SK-N-SH (cell line): ENCODE measurements around the gene LSM3. TPM values are rescaled to one million over a fixed set of nuclear protein-coding genes. Genes with fewer than 3 reads are reported as not detected.

Source experiments
- CTCF ChIA-PET: fragments of 300-600, 350-600 bp; formaldehyde crosslinking; extraction: SDS; loops from one replicate; lab custom pipeline; 2021; lab: Yijun Ruan, JAX
- POLR2A ChIA-PET: fragments of 350-600 bp; sonication (Branson Sonifier 250); formaldehyde crosslinking; extraction: SDS; loops from one replicate; lab custom pipeline; 2020; ENCODE audit warnings: antibody characterized with exemption, inconsistent platforms; lab: Yijun Ruan, JAX
- DNase-seq: peaks from one replicate; pipeline ENCODE4 v3.0.0; 2012
- H2AFZ ChIP-seq: fragments of 200-600 bp; sonication (generic); 2 replicates; pipeline ENCODE4 v1.8.1; 2016; ENCODE audit warnings: antibody characterized with exemption, mild to moderate bottlenecking, low read depth
- H3F3A ChIP-seq: fragments of 200-600 bp; sonication (generic); replicated peaks from 2 replicates; pipeline ENCODE3; 2016; ENCODE audit warnings: antibody characterized with exemption, mild to moderate bottlenecking; ENCODE audit not compliant: insufficient read depth
- H3K27ac ChIP-seq, 2 experiments: fragments of 200-500 bp in 1 of 2; fragments of 200-600 bp in 1 of 2; sonication (Bioruptor generic) in 1 of 2; sonication (generic), shearing (Covaris generic) in 1 of 2; 2 replicates each; pipeline versions ENCODE4 v1.5.1 to v1.6.1; 2014 to 2016; ENCODE audit warnings: low read depth in 2 of 2, inconsistent platforms in 1 of 2, low read length in 1 of 2, mild to moderate bottlenecking in 1 of 2, mixed read lengths in 1 of 2
- H3K27me3 ChIP-seq: fragments of 200-600 bp; sonication (generic), shearing (Covaris generic); 2 replicates; pipeline ENCODE4 v1.6.1; 2016; ENCODE audit warnings: mixed run types; ENCODE audit not compliant: insufficient read depth
- H3K36me3 ChIP-seq, 2 experiments: fragments of 200-500 bp in 1 of 2; fragments of 200-600 bp in 1 of 2; sonication (Bioruptor generic) in 1 of 2; sonication (generic) in 1 of 2; replicated peaks in 1 of 2; 2 replicates each; pipeline versions ENCODE3 to v1.5.1; 2014 to 2016; ENCODE audit warnings: low read length in 1 of 2, mild to moderate bottlenecking in 1 of 2; ENCODE audit not compliant: insufficient read depth in 2 of 2, control insufficient read depth in 1 of 2
- H3K4me1 ChIP-seq, 2 experiments: fragments of 200-500 bp in 1 of 2; fragments of 200-600 bp in 1 of 2; sonication (Bioruptor generic) in 1 of 2; sonication (generic), shearing (Covaris generic) in 1 of 2; 2 replicates each; pipeline versions ENCODE4 v1.5.1 to v1.6.1; 2014 to 2016; ENCODE audit warnings: low read depth in 1 of 2, low read length in 1 of 2, mixed run types in 1 of 2; ENCODE audit not compliant: insufficient read depth in 2 of 2, control insufficient read depth in 1 of 2
- H3K4me2 ChIP-seq: fragments of 200-600 bp; sonication (generic), shearing (Covaris generic); 2 replicates; pipeline ENCODE4 v1.6.1; 2017; ENCODE audit warnings: mixed run types
- H3K4me3 ChIP-seq, 2 experiments: fragments of 200-500 bp in 1 of 2; fragments of 200-600 bp in 1 of 2; sonication (Bioruptor generic) in 1 of 2; sonication (generic), shearing (Covaris generic) in 1 of 2; 2 replicates each; pipeline versions ENCODE4 v1.5.1 to v1.8.1; 2014 to 2016; ENCODE audit warnings: low read depth in 2 of 2, inconsistent platforms in 1 of 2, low read length in 1 of 2, mild to moderate bottlenecking in 1 of 2, mixed read lengths in 1 of 2, moderate library complexity in 1 of 2
- H3K79me2 ChIP-seq: fragments of 200-600 bp; sonication (generic); 2 replicates; pipeline ENCODE4 v1.8.1; 2017; ENCODE audit warnings: mild to moderate bottlenecking; ENCODE audit not compliant: insufficient read depth
- H3K9ac ChIP-seq: fragments of 200-600 bp; sonication (generic); 2 replicates; pipeline ENCODE4 v1.6.1; 2017; ENCODE audit warnings: mixed run types
- H3K9me2 ChIP-seq: fragments of 200-600 bp; sonication (generic); 2 replicates; pipeline ENCODE4 v1.6.1; 2017; ENCODE audit warnings: mixed run types
- H3K9me3 ChIP-seq: fragments of 200-600 bp; sonication (generic); 2 replicates; pipeline ENCODE4 v1.6.1; 2017; ENCODE audit warnings: mixed run types, mild to moderate bottlenecking, moderate library complexity
- H4K20me1 ChIP-seq: fragments of 200-600 bp; sonication (generic); 2 replicates; pipeline ENCODE4 v1.6.1; 2017; ENCODE audit warnings: mild to moderate bottlenecking, mixed run types; ENCODE audit not compliant: insufficient read depth
- CHD2 ChIP-seq: fragments of 150-350 bp; IDR thresholded peaks from 2 replicates; pipeline ENCODE4 v1.6.1; 2018; ENCODE audit warnings: low read length; ENCODE audit not compliant: partially characterized antibody
- ELF1 ChIP-seq: IDR thresholded peaks from 2 replicates; pipeline ENCODE4 v1.4.0; 2012
- FOSL2 ChIP-seq: IDR thresholded peaks from 2 replicates; pipeline ENCODE4 v1.4.0; 2012; ENCODE audit warnings: low read depth, mild to moderate bottlenecking, moderate library complexity, borderline replicate concordance
- FOXM1 ChIP-seq: IDR thresholded peaks from 2 replicates; pipeline ENCODE4 v1.4.0; 2012; ENCODE audit warnings: low read depth, mild to moderate bottlenecking
- GABPA ChIP-seq: IDR thresholded peaks from 2 replicates; pipeline ENCODE4 v1.4.0; 2012; ENCODE audit warnings: low read depth, mild to moderate bottlenecking
- JUND ChIP-seq: IDR thresholded peaks from 2 replicates; pipeline ENCODE4 v1.4.0; 2012
- MEF2A ChIP-seq: IDR thresholded peaks from 2 replicates; pipeline ENCODE4 v1.4.0; 2012; ENCODE audit warnings: low read depth, borderline replicate concordance
- MXI1 ChIP-seq: IDR thresholded peaks from 2 replicates; pipeline ENCODE4 v1.6.1; 2012; ENCODE audit warnings: mild to moderate bottlenecking, low read depth, low read length, improper control_type of control experiment
- NFIC ChIP-seq: IDR thresholded peaks from 2 replicates; pipeline ENCODE4 v1.4.0; 2012; ENCODE audit warnings: borderline replicate concordance
- NRF1 ChIP-seq: IDR thresholded peaks from 2 replicates; pipeline ENCODE4 v1.6.1; 2012; ENCODE audit warnings: low read depth, mild to moderate bottlenecking, low read length
- POLR2AphosphoS5 ChIP-seq: IDR thresholded peaks from 2 replicates; pipeline ENCODE4 v1.6.1; 2012; ENCODE audit warnings: low read depth, low read length
- RFX5 ChIP-seq: IDR thresholded peaks from 2 replicates; pipeline ENCODE4 v1.6.1; 2012; ENCODE audit warnings: mild to moderate bottlenecking, improper control_type of control experiment, low read length
- RXRA ChIP-seq: IDR thresholded peaks from 2 replicates; pipeline ENCODE4 v1.4.0; 2012; ENCODE audit warnings: low read depth, mild to moderate bottlenecking, borderline replicate concordance
- SIN3A ChIP-seq: IDR thresholded peaks from 2 replicates; pipeline ENCODE4 v1.6.1; 2012; ENCODE audit warnings: low read depth, mild to moderate bottlenecking, low read length, moderate library complexity, borderline replicate concordance
- TAF1 ChIP-seq: IDR thresholded peaks from 2 replicates; pipeline ENCODE4 v1.6.1; 2012; ENCODE audit warnings: low read depth, mild to moderate bottlenecking, low read length, moderate library complexity, borderline replicate concordance
- TEAD4 ChIP-seq: IDR thresholded peaks from 2 replicates; pipeline ENCODE4 v1.4.0; 2012; ENCODE audit warnings: mild to moderate bottlenecking, borderline replicate concordance; ENCODE audit not compliant: insufficient read depth
- YY1 ChIP-seq: IDR thresholded peaks from 2 replicates; pipeline ENCODE4 v1.4.0; 2012; ENCODE audit warnings: low read depth, mild to moderate bottlenecking
- ZBTB33 ChIP-seq: IDR thresholded peaks from 2 replicates; pipeline ENCODE4 v1.4.0; 2012; ENCODE audit warnings: low read depth, borderline replicate concordance
- WGBS: methylation state at CpG from one replicate; pipeline ENCODE4 v1.1.6; 2017; ENCODE audit warnings: low lambda C conversion rate; 5-methylcytosine and 5-hydroxymethylcytosine counted together
- polyA plus RNA-seq, 3 experiments: library from polyadenylated mRNA; depleted of rRNA; stranded (reverse); fragments of >200 nt; gene quantifications; 2 replicates each; pipeline ENCODE4 v1.2.3, GENCODE V29; 2012
- TF ChIP-seq, protein P1 (sequence below): IDR thresholded peaks from 2 replicates; pipeline ENCODE4 v1.4.0; 2012; ENCODE audit warnings: low read depth
- TF ChIP-seq, protein P2 (sequence below): IDR thresholded peaks from 2 replicates; pipeline ENCODE4 v1.4.0; 2012; ENCODE audit warnings: low read depth, borderline replicate concordance
- TF ChIP-seq, protein P3 (sequence below): IDR thresholded peaks from 2 replicates; pipeline ENCODE4; 2012
- TF ChIP-seq, protein P4 (sequence below): fragments of 150-350 bp; IDR thresholded peaks from 2 replicates; pipeline ENCODE4 v1.6.1; 2016; ENCODE audit warnings: mild to moderate bottlenecking, low read depth, low read length

Gene LSM3
- 5.1 and 6.4 TPM in 2 replicates for polyA plus RNA-seq (2012; rRNA removed)
- 9.3 and 15.8 TPM in 2 replicates for polyA plus RNA-seq (2012; cell fraction: cytosol; rRNA removed)
- 0.66 and 1.4 TPM in 2 replicates for polyA plus RNA-seq (2012; cell fraction: nucleus; rRNA removed)

GRCh38 chr3:14178247-14179113 lies at the start of gene LSM3, which contains the start of gene XPC:
LSM3 (plus strand) TSS chr3:14178817; CDS start chr3:14178861, 44 bp downstream.
XPC (minus strand) TSS chr3:14178601; CDS start chr3:14178568, 33 bp downstream.
- CTCF ChIA-PET: interaction anchor here (1.1 to 3.1 kb wide), 8 partner anchors 11 to 330 kb away, joined by 3 to 28 read pairs (median 4); no protein-coding TSS in a partner anchor
- H3F3A ChIP-seq: peaks cover 11% of the 10 kb centered on the region
- peaks cover 84% of the 10 kb centered on the region for H3K79me2 ChIP-seq
- peaks cover 21 to 22% of the 10 kb centered on the region in 2 experiments for H3K36me3 ChIP-seq
- no peaks in the 10 kb centered on the region for H3K27me3 ChIP-seq
- H3K9me3 ChIP-seq: no peaks in the 10 kb centered on the region
- H3K4me1 ChIP-seq: peaks cover 17 to 34% of the 10 kb centered on the region in 2 experiments; a peak in 3 of 4 replicates
- no peaks in the 10 kb centered on the region for H3K9me2 ChIP-seq
- POLR2A ChIA-PET: interaction anchor here (0.6 to 2.0 kb wide), 11 partner anchors 11 to 1389 kb away, joined by 3 to 35 read pairs (median 4); partner anchors contain the start of genes CHCHD4, RBSN, SLC6A6 and TMEM43
- peak; percentile 76 for TF ChIP-seq TAF1
- TF ChIP-seq, protein P1, sequence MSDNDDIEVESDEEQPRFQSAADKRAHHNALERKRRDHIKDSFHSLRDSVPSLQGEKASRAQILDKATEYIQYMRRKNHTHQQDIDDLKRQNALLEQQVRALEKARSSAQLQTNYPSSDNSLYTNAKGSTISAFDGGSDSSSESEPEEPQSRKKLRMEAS: no peak; the same call in none of the 2 replicates
- TF ChIP-seq NFIC: no peak
- TF ChIP-seq JUND: no peak
- TF ChIP-seq TEAD4: peak; percentile 35; the same call in 1 of the 2 replicates
- TF ChIP-seq FOXM1: no peak
- TF ChIP-seq NRF1: peak; percentile 42; the same call in 1 of the 2 replicates
- TF ChIP-seq CHD2: peak; percentile 100
- no peak for TF ChIP-seq RXRA
- TF ChIP-seq ELF1: peak; percentile 93
- peak; percentile 97 for TF ChIP-seq POLR2AphosphoS5
- TF ChIP-seq MXI1: peak; percentile 79
- TF ChIP-seq, protein P2, sequence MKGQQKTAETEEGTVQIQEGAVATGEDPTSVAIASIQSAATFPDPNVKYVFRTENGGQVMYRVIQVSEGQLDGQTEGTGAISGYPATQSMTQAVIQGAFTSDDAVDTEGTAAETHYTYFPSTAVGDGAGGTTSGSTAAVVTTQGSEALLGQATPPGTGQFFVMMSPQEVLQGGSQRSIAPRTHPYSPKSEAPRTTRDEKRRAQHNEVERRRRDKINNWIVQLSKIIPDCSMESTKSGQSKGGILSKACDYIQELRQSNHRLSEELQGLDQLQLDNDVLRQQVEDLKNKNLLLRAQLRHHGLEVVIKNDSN: 0 out of 2 replicates have a peak, but pooled peaks have one; percentile 8
- TF ChIP-seq, protein P3, sequence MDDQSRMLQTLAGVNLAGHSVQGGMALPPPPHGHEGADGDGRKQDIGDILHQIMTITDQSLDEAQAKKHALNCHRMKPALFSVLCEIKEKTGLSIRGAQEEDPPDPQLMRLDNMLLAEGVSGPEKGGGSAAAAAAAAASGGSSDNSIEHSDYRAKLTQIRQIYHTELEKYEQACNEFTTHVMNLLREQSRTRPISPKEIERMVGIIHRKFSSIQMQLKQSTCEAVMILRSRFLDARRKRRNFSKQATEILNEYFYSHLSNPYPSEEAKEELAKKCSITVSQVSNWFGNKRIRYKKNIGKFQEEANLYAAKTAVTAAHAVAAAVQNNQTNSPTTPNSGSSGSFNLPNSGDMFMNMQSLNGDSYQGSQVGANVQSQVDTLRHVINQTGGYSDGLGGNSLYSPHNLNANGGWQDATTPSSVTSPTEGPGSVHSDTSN: 0 out of 2 replicates have a peak, but pooled peaks have one; percentile 17
- TF ChIP-seq FOSL2: peak; percentile 33; the same call in 1 of the 2 replicates
- TF ChIP-seq, protein P4, sequence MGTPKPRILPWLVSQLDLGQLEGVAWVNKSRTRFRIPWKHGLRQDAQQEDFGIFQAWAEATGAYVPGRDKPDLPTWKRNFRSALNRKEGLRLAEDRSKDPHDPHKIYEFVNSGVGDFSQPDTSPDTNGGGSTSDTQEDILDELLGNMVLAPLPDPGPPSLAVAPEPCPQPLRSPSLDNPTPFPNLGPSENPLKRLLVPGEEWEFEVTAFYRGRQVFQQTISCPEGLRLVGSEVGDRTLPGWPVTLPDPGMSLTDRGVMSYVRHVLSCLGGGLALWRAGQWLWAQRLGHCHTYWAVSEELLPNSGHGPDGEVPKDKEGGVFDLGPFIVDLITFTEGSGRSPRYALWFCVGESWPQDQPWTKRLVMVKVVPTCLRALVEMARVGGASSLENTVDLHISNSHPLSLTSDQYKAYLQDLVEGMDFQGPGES: no peak
- no peak for TF ChIP-seq MEF2A
- TF ChIP-seq SIN3A: peak; percentile 96
- peak; percentile 91 for TF ChIP-seq YY1
- 0 out of 2 replicates have a peak, but pooled peaks have one; percentile 41 for TF ChIP-seq RFX5
- peak; percentile 99 for TF ChIP-seq ZBTB33
- TF ChIP-seq GABPA: peak; percentile 86
- H4K20me1 ChIP-seq: peaks cover 14% of the 10 kb centered on the region; the same call in 1 of the 2 replicates
- DNase-seq: peak; percentile 95
- H3K4me3 ChIP-seq: peak within 1 kb of the TSS; percentile 90 to 98
- H3K4me2 ChIP-seq: peak within 1 kb of the TSS; percentile 90
- H3K27ac ChIP-seq: peak within 1 kb of the TSS; percentile 90 to 94
- peak within 1 kb of the TSS; percentile 75 for H2AFZ ChIP-seq
- peak within 1 kb of the TSS; percentile 94 for H3K9ac ChIP-seq
- under 1% methylated on average over 25 of the region's 78 CpGs for WGBS
